ENCODE results near the gene SLC15A4. TPM values are rescaled to one million over a fixed set of nuclear protein-coding genes. Genes with fewer than 3 reads are reported as not detected.

SLC15A4 gene
- total RNA-seq, 3 donors from 2014 or later (not counting 1 experiment from before 2014, with no cell fraction given), result 176 to 306 (median 250) TPM

GRCh38 chr12:128800606-128801005, 23.2 kb downstream of the SLC15A4 start:
- 98% methylated on average over 14 of the region's 14 CpGs for WGBS (ENCODE audit: insufficient coverage)
- no peak overlapping the region for H3K27ac ChIP-seq (ENCODE audit: low read length)
- H3K4me1 Mint-ChIP-seq, result peaks cover 50 to 75% of the 10 kb centered on the region in 2 donors

GRCh38 chr12:128798571-128799341, 25.0 kb downstream of the SLC15A4 start:
- 75% methylated on average over 22 of the region's 22 CpGs for WGBS (ENCODE audit: insufficient coverage)
- Histone ChIP-seq H3K9me3 (ENCODE audit: control insufficient read depth, insufficient read depth, low read length) (no peaks in the 10 kb centered on the region), H3K27ac (ENCODE audit: low read length) (peak overlapping the region; percentile 100), H3K27me3 (ENCODE audit: control insufficient read depth, insufficient read depth, low read length) (no peaks in the 10 kb centered on the region), H3K4me1 (ENCODE audit: control insufficient read depth, insufficient read depth, low read length) (peaks cover 60% of the 10 kb centered on the region), H3K4me3 (ENCODE audit: low read length) (no peak overlapping the region), H3K36me3 (ENCODE audit: control insufficient read depth, insufficient read depth, low read length) (peaks cover 43% of the 10 kb centered on the region)
- Mint-ChIP-seq H3K36me3 (peaks cover 25% of the 10 kb centered on the region), H3K27me3 (ENCODE audit: low read depth in 2 of 2) (no peaks in the 10 kb centered on the region), H3K9me3 (peaks cover 0 to 2% of the 10 kb centered on the region in 2 donors), H3K4me3 (peak overlapping the region; percentile 94), H3K27ac (peak overlapping the region; percentile 100), H3K4me1 (peaks cover 68 to 90% of the 10 kb centered on the region in 2 donors)
- TF ChIP-seq CTCF (IDR thresholded peaks at IDR 0.05), result peak; percentile 39
- ATAC-seq (no peak), DNase-seq (peak in 1 of 2 donors; percentile 39)
- intact Hi-C loops (cut with micrococcal nuclease), result loop anchor here (1.0 to 10.0 kb wide), 3 partner anchors 34 to 154 kb away; no protein-coding TSS in a partner anchor

More at GRCh38 chr12:128800606-128801005, 23.2 kb downstream of the SLC15A4 start:
- peaks cover 41% of the 10 kb centered on the region for H3K4me1 ChIP-seq (ENCODE audit: control insufficient read depth, insufficient read depth, low read length)
- ATAC-seq (no peak), DNase-seq (no peak)
- no peaks in the 10 kb centered on the region for H3K9me3 ChIP-seq (ENCODE audit: control insufficient read depth, insufficient read depth, low read length)
- Mint-ChIP-seq H3K9me3 (peaks cover 0 to 2% of the 10 kb centered on the region in 2 donors), H3K4me3 (no peak overlapping the region), H3K27me3 (ENCODE audit: low read depth in 2 of 2) (no peaks in the 10 kb centered on the region), H3K36me3 (peaks cover 30% of the 10 kb centered on the region), H3K27ac (peak overlapping the region; percentile 100)
- H3K4me3 ChIP-seq (ENCODE audit: low read length), result no peak overlapping the region
- H3K36me3 ChIP-seq (ENCODE audit: control insufficient read depth, insufficient read depth, low read length), result peaks cover 40% of the 10 kb centered on the region
- intact Hi-C loops (cut with micrococcal nuclease), result no loop called here
- H3K27me3 ChIP-seq (ENCODE audit: control insufficient read depth, insufficient read depth, low read length), result no peaks in the 10 kb centered on the region
- no peak for TF ChIP-seq CTCF (IDR thresholded peaks at IDR 0.05)

- peak overlapping the region; percentile 94 for H3K4me3 Mint-ChIP-seq
- peak overlapping the region; percentile 9 for H3K4me3 ChIP-seq (ENCODE audit: low read length)
- H3K27ac ChIP-seq (ENCODE audit: low read length), result peak overlapping the region; percentile 100
- no peaks in the 10 kb centered on the region for H3K9me3 ChIP-seq (ENCODE audit: control insufficient read depth, insufficient read depth, low read length)
- TF ChIP-seq CTCF (IDR thresholded peaks at IDR 0.05), result no peak
- intact Hi-C loops (cut with micrococcal nuclease), result loop anchor here (1.0 to 10.0 kb wide), 5 partner anchors 13 to 409 kb away; no protein-coding TSS in a partner anchor
- H3K27me3 ChIP-seq (ENCODE audit: control insufficient read depth, insufficient read depth, low read length), result no peaks in the 10 kb centered on the region
- DNase-seq (peak; percentile 68 to 69), ATAC-seq (peak; percentile 48 to 69 (median 56))
- WGBS (ENCODE audit: insufficient coverage), result 54% methylated on average over 19 of the region's 20 CpGs
- peak overlapping the region; percentile 100 for H3K27ac Mint-ChIP-seq
- H3K4me1 ChIP-seq (ENCODE audit: control insufficient read depth, insufficient read depth, low read length), result peaks cover 73% of the 10 kb centered on the region
- H3K36me3 ChIP-seq (ENCODE audit: control insufficient read depth, insufficient read depth, low read length), result peaks cover 53% of the 10 kb centered on the region
- peaks cover 13% of the 10 kb centered on the region for H3K36me3 Mint-ChIP-seq
- H3K9me3 Mint-ChIP-seq, result peaks cover 0 to 2% of the 10 kb centered on the region in 2 donors
- H3K27me3 Mint-ChIP-seq (ENCODE audit: low read depth in 2 of 2), result no peaks in the 10 kb centered on the region
- peaks cover 70 to 91% of the 10 kb centered on the region in 2 donors for H3K4me1 Mint-ChIP-seq
These were observed 26.3 kb downstream of the SLC15A4 start for GRCh38 chr12:128797119-128798118.

All from natural killer cell (primary cell).